GM18499 (cell line): ENCODE results near the gene REM1.
"Not testable (repeated sequence)": the region's sequence is repeated elsewhere in the genome, so short reads cannot be mapped to it uniquely, and the experiment has no call there.

Experiments used
- ATAC-seq: cut with Tn5 transposase; IDR thresholded peaks from one replicate; pipeline ENCODE4 v1.9.1; 2021; ENCODE audit warnings: moderate number of reproducible peaks; ENCODE audit not compliant: insufficient read depth, unreplicated experiment

REM1 gene, protein sequence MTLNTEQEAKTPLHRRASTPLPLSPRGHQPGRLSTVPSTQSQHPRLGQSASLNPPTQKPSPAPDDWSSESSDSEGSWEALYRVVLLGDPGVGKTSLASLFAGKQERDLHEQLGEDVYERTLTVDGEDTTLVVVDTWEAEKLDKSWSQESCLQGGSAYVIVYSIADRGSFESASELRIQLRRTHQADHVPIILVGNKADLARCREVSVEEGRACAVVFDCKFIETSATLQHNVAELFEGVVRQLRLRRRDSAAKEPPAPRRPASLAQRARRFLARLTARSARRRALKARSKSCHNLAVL

DNA sequence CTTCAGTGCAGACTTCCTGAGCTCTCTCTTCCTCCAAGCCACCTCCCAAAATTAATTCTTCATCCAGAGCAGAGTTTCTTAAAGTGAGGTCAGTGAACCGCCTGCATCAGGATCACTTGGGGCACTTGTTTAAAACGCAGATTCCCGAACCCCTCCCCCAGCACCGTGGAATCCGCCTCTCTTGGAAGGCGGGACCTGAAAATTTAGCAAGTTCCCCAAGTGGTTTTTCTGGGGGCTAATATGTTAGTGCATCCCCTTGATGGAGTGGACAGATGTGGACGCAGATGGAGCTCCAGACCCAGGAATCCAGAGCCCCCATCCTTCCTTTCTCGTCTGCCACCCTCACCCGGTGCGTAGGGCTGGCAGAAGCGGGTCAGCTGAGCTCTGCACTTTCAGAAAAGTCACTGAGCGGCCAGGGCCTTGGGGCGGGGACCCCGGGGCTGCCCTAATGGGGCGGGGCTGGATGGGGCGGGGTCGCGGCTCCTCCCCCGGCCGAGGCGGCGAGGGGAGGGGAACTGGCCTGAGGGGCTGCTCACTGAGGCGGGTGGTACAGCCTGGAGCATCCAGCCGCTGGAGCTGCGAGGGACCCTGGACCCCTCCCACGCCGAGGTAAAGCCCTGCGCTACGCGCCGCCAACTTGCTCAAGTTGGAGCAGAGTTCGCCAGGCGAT is at the start of gene REM1, which contains the start of gene DEFB124:
Gene REM1 (plus strand): TSS at position 531 of the 670 bp plus-strand sequence. CDS start 1,158 bp downstream, outside the sequence.
Gene DEFB124 (minus strand): TSS at position 370 of the 670 bp plus-strand sequence. CDS start 2,114 bp downstream, outside the sequence.
- ATAC-seq, result no peak

DNA sequence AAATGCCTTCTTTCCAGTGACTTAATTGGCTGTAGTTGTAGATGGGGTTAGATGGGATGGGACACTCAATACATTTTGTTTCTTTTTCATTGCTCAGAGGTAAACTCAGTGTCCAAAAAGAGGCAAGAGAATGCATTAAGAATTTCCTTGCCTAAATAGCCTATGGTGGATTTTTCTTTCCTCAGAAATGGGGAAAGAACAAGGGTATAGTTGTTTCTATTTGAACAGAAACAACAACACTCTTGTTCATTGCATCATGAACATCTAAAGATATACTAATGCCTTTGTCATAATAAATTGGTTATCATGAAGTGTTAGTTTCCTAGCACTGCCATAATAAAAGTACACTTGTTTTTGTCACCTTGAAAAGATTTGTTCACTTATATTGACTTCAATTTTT is 49.3 kb upstream of the REM1 start:
- no peak for ATAC-seq

DNA sequence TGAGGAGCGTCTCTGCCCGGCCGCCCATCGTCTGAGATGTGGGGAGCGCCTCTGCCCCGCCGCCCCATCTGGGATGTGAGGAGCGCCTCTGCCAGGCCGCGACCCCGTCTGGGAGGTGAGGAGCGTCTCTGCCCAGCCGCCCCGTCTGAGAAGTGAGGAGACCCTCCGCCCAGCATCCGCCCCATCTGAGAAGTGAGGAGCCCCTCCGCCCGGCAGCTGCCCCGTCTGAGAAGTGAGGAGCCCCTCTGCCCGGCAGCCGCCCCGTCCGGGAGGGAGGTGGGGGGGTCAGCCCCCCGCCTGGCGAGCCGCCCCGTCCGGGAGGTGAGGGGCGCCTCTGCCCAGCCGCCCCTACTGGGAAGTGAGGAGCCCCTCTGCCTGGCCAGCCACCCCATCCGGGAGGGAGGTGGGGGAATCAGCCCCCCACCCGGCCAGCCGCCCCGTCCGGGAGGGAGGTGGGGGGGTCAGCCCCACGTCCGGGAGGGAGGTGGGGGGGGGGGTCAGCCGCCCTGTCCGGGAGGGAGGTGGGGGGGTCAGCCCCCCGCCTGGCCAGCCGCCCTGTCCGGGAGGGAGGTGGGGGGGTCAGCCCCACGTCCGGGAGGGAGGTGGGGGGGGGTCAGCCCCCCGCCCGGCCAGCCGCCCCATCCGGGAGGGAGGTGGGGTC is 48.1 kb upstream of the REM1 start:
- not testable (repeated sequence) for ATAC-seq

DNA sequence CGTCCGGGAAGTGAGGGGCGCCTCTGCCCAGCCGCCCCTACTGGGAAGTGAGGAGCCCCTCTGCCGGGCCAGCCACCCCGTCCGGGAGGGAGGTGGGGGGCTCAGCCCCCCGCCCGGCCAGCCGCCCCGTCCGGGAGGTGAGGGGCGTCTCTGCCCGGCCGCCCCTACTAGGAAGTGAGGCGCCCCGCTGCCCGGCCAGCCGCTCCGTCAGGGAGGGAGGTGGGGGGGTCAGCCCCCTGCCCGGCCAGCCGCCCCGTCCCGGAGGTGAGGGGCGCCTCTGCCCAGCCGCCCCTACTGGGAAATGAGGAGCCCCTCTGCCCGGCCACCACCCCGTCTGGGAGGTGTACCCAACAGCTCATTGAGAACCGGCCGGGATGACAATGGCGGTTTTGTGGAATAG is 47.5 kb upstream of the REM1 start:
- ATAC-seq, result not testable (repeated sequence)

DNA sequence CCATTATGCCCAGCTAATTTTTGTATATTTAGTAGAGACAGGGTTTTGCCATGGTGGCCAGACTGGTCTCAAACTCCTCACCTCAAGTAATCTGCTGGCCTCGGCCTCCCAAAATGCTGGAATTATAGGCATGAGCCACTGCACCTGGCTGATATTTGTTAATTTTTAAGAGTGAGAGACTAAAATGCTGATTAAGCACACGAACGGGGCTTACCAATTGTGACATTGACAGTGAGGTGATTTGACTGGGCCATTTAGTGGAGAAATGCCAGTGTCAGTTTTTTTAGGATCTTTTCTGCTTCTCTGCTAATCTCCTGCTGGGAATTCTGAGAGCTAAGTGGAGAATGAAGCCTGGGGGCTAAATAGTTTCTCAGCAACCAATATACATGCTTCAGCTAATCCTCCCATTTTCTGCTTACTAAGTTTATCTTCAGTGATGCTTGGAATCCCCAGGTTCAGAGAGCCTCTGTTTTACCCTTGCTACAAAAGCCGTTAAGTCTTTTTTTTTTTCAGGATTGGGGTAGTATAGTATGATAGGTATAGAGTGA is 44.4 kb upstream of the REM1 start:
- ATAC-seq, result no peak

DNA sequence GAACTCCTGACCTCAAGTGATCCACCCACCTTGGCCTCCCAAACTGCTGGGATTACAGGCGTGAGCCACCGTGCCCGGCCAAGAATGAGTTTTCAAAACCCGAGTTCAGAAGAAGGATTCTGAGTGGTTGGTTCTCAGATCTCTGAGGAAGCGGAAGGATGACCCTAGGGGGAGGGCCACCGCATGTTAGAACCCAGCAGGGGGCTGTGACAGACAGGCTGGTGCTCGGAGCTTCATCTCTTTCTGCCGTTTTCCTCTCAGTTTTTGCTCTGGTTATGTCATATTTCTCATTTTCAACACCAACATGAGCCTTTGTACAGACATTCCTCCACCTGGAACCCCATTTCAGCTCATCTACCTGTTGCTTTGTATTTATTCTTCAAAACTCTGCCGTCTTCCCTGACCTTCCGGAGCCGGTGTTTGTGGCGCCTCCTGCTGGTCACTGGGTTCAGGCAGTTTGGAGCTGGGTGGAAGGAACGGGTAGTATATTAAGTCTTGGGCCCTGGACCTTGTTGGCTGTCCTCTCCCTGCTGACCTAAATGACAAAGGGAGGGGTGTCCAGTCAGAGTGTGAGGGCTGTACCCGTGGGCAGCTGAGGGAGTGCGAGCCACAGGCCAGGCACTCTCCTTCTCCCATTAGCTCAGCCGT is 35.0 kb upstream of the REM1 start, which contains the start of gene DEFB123:
Gene DEFB123 (plus strand): TSS at position 621 of the 648 bp plus-strand sequence. CDS start 67 bp downstream, outside the sequence.
- ATAC-seq, result no peak

DNA sequence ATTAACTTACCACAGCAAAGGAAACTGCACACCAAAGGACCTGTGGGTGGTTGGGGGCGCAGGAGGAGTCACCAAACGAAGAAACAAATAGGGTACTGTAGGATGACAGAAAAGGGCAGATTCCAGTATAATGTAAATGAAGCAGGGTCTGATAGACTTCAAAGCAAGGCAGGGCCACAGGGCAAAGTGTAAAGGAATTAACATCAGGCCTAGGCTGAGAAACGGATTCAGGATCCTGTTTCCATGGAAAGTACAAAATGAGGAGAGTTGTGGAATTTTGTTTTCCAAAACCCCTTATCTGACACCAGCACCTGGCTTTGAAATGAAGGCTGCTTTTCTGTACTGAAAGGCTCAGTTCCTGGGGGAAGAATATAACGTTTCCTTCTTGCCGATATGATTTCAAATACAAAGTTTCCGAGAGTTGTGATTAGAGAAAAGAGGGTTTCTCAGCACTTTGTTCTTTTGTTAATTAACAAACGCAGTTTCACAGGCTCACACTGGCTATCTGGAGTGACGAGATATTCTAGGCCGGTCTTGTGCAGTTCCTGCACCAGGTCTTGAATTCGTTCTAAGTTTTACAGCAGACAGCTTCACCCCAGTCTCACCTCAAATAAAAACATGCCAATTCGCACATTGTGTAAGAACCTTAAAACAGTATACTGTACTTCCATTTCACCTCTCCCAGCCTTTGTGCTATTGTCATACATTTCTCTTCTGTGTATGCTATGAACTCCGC is 28.8 kb upstream of the REM1 start:
- no peak for ATAC-seq

DNA sequence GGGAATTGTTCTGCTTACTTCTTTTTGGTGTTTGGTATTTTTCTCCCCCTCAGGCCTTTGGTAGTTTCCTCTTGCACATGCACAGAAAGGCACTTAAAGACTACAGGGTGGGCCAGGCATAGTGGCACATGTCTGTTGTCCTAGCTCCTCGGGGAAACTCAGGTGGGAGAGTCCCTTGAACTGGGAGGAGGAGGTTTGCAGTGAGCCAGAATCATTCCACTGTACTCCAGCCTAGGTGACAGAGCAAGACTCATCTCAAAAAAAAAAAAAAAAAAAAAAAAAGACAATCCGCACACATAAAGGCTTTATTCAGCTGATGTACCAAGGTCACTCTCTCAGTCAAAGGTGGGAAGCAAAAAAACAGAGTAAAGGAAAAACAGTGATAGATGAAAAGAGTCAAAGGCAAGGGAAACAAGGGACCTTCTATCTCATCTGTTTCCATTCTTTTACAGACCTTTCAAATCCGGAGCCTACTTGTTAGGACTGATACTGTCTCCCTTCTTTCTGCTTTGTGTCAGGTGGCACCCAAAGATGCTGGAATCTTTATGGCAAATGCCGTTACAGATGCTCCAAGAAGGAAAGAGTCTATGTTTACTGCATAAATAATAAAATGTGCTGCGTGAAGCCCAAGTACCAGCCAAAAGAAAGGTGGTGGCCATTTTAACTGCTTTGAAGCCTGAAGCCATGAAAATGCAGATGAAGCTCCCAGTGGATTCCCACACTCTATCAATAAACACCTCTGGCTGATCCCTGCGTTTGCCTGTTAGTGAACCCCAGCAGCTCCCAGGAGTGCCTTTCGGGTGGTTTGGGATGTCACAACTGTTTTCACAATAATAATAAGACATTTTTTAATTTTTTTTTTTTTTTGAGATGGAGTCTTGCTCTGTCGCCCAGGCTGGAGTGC is 25.3 kb upstream of the REM1 start:
- ATAC-seq, result no peak

DNA sequence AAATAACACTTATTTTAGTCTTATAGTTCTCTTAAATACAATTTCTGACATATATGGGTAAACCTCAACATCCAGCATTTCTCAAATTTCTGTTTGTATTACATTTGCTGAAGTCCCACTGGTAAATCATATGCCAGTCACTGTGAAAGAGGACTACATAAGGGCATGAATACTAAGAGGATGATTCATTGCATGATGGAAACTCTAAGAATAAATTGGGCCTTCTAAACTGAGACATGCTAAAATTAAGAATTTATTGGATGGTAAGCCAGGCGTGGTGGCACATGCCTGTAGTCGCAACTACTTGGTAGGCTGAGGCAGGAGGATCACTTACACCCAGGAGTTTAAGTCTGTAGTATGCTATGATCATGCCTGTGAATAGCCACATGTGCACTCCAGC is 22.5 kb upstream of the REM1 start:
- no peak for ATAC-seq

DNA sequence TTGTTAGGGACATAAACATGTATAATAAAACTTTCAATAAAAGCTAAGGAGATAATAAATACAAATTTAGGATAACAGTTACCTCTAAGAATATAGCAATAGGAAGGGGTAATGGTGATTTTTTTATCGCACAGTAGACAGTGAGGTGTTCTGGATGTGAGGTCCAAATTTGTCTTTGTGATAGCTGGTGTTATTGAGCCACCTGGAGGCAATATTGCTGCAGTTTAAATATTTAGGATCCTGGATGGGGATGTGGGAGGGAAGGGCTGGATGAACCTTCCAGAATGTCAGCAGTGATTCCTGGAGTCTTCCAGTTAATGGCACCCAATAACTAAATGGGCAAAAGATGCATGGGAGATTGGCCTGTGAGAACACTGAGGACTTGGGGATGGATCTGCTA is 20.7 kb upstream of the REM1 start:
- no peak for ATAC-seq

DNA sequence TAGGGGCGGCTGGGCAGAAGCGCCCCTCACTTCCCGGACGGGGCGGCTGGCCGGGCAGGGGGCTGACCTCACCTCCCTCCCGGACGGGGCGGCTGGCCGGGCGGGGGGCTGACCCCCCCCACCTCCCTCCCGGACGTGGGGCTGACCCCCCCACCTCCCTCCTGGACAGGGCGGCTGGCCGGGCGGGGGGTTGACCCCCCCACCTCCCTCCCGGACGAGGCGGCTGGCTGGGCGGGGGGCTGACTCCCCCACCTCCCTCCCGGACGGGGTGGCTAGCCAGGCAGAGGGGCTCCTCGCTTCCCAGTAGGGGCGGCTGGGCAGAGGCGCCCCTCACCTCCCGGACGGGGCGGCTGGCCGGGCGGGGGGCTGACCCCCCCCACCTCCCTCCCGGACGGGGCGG is 4.1 kb upstream of the REM1 start:
- ATAC-seq, result not testable (repeated sequence)

DNA sequence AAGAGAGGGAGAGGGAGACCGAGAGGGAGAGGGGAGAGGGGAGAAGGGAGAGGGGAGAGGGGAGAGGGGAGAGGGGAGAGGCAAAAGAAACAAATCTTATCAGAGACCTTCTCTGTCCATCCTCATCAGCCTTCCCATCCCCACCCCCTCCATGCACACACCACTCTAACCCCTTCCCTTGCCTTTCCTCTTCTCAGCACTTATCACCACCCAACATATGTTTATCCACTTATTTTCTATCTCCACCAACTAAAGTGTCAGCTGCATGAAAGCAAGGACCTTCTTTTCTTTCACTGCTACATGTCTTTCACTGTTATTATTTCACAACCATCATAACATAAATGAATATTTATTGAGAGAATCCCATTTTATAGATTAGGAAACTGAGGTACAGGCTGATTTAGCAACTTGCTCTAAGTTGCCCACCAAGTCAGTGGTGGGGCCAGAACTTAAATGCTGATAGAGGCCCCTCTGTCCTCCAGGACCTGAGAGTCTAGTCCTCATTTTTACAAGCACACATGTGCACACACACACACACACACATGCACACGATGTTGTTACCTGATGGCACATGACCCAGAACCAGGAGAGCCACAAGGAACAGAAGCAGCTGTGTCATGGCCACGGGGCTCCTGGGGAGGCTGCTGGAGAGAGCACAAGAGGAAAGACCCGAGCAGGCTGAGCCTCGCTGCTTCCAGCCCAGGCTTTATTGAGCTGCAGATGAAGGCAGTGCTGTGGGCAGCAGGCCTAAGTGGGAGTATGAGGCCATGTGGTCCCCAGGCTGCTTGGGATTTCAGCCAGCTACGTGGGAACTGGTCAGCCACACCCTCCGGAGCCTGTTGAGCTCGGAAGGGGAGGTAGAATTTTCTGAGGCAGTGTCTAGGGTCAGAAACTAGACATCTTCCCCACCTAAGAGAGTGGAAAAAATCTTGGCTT is 2.4 kb upstream of the REM1 start:
- ATAC-seq, result no peak

DNA sequence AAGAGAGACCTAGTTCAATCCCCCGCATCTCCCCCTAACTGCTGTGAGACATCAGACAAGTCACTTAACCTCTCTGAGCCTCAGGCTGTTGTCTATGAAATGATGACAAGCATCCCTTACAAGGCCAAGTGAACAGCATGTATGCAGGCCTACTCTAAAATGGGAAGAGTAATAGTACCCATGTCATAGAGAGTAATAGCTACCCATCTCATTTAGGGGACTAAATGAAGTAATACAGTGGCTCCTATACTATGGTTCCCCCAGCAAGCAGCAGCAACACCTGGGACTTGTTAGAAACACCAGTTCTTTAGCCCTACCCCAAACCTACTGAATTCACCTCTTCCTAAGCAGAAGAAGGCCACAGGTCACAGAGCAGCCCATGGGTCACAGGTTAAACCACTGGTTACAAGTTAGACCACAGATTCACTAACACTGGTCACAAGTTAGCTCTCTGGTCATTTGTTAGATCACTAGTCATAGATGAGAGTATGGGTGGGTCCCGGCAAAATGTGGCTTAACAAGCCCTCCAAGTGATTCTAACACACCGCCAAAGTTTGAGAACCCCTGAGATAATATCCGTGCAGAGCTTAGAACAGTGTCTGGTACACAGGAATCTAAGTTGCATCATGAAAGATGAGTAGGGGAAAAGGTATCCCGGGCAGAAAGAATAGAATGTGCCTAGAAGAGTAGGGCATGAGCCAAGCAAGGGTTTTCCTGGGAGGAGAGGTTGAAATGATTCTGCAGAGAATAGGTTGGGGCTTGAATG is 1.6 kb upstream of the REM1 start:
- ATAC-seq, result no peak

DNA sequence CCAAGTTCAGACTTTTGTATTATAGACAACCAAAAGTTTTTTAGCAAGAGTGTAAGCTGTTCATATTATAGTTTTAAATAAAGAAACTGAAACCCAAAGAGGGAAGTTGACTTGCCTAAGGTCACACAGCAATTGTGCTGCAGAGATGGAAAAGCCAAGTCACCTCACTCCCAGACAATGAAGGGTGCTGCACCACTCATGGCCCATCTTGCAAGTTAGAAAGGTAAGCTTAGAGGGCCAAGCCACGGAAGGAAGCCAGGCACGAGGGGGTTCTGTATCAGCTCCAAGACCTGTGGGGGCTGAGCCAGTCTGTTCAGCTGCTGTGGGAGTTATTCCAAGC is 1.0 kb upstream of the REM1 start:
- peak; percentile 85 for ATAC-seq

DNA sequence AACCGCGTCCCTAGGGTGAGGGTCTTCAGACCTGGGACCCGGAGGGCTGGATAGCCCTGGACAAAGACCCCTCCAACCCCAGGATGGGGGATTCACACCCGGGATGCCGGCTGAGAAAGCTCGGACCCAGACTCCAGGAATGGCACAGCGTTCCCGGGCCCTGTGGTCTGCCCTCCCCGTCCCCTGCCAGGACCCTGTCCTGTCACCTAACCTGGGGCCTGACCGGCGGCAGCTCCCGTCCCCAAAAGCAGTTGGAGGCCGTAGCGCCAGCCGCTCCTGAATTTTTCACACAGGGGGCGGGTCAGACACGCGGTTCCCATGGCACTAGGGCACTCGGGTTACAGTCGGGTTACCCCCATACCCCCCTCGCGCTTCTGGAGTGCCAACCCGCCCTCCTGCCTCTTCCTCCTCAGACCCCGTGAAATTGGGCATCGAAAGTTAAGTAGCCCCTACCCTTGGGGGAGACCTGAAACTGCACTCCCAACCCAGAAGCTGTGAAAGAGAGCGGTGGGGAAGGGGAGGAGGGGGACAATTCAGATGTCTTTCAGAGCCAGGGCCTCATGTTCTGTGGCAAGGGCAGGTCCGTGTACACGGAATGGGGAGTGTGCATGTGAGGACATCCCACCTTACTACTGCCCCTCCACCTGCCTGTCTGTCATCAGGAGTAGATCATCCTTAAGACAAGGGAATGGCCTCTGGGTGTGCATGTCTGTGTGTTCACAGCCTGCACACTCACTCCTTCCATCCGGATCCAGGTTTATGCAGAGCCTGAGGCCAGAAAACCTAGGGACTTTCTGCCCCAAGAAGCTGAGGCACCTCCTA is 595 bp downstream of the REM1 start:
- no peak for ATAC-seq

DNA sequence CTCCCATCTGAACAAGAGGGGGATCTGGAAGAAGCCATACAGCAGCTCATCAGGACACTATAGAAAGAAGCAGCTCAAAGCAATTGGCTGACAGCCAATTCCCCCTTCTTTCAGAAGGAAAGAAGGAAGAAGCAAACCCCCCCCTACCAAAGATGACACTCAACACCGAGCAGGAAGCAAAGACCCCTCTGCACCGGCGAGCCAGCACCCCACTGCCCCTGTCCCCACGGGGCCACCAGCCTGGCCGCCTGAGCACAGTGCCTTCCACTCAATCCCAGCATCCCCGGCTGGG is 1.2 kb downstream of the REM1 start:
- ATAC-seq, result no peak
